Glutamatergic neuron (in vitro differentiated cells): Measurements from ENCODE around the gene OSBPL6. TPM values are rescaled to one million over a fixed set of nuclear protein-coding genes. Genes with fewer than 3 reads are reported as not detected.

Experiments used
- DNase-seq: peaks from one replicate; pipeline ENCODE4 v3.0.0; 2022
- H3K27ac Mint-ChIP-seq: one replicate; pipeline ENCODE4 v1.8.0; 2020; ENCODE audit warnings: mild to moderate bottlenecking, mixed read lengths, inconsistent platforms; ENCODE audit not compliant: unreplicated experiment
- H3K27me3 Mint-ChIP-seq: one replicate; pipeline ENCODE4 v1.8.0; 2020; ENCODE audit warnings: mild to moderate bottlenecking, moderate library complexity, mixed read lengths, inconsistent platforms; ENCODE audit not compliant: unreplicated experiment
- H3K36me3 Mint-ChIP-seq: one replicate; pipeline ENCODE4 v1.8.0; 2020; ENCODE audit warnings: mild to moderate bottlenecking, mixed read lengths, inconsistent platforms; ENCODE audit not compliant: unreplicated experiment
- H3K4me1 Mint-ChIP-seq: one replicate; pipeline ENCODE4 v1.8.0; 2020; ENCODE audit warnings: mild to moderate bottlenecking, low read depth, mixed read lengths, inconsistent platforms; ENCODE audit not compliant: unreplicated experiment
- H3K4me3 Mint-ChIP-seq: one replicate; pipeline ENCODE4 v1.8.0; 2020; ENCODE audit warnings: mild to moderate bottlenecking, mixed read lengths, inconsistent platforms; ENCODE audit not compliant: unreplicated experiment
- H3K9me3 Mint-ChIP-seq: one replicate; pipeline ENCODE4 v1.8.0; 2020; ENCODE audit warnings: mild to moderate bottlenecking, moderate library complexity, mixed read lengths, inconsistent platforms; ENCODE audit not compliant: unreplicated experiment
- total RNA-seq: library from RNA; stranded (reverse); fragmentation: NEBNext Ultra II Directional; extraction: Animal tissue kit (Norgen Biotek cat#: 25700); gene quantifications from one replicate; pipeline ENCODE4 v1.2.1, GENCODE V29; 2021; ENCODE audit not compliant: unreplicated experiment
- TF ChIP-seq, protein P1 (sequence below): fragments of 200-600 bp; sonication (generic); IDR thresholded peaks from one replicate; pipeline ENCODE4 v1.5.0; 2021; ENCODE audit not compliant: partially characterized antibody, unreplicated experiment

Gene OSBPL6
- total RNA-seq, 1 donor from 2014 or later: 14.4 TPM

DNA sequence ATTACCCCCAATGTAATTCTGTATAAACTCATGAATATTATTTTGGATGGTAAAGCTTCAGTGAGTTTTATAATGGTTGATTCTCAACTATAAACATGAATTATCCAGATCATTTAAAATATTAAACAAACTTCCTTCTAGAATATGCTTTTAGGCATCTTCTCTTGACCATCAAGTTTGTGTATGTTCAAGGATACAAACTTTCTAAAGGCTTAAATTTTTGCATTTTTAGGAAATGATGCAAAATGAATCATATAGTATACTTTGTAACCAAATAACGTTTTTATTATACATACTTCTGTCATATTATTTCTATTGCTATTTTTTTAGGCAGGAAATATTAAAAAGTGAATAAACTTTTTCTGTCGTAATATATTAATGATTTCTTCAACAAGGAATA is 62.8 kb downstream of the OSBPL6 start:
- DNase-seq: no peak
- H3K9me3 Mint-ChIP-seq: peaks cover 2% of the 10 kb centered on the region
- no peak overlapping the region for H3K27ac Mint-ChIP-seq
- TF ChIP-seq, protein P1, sequence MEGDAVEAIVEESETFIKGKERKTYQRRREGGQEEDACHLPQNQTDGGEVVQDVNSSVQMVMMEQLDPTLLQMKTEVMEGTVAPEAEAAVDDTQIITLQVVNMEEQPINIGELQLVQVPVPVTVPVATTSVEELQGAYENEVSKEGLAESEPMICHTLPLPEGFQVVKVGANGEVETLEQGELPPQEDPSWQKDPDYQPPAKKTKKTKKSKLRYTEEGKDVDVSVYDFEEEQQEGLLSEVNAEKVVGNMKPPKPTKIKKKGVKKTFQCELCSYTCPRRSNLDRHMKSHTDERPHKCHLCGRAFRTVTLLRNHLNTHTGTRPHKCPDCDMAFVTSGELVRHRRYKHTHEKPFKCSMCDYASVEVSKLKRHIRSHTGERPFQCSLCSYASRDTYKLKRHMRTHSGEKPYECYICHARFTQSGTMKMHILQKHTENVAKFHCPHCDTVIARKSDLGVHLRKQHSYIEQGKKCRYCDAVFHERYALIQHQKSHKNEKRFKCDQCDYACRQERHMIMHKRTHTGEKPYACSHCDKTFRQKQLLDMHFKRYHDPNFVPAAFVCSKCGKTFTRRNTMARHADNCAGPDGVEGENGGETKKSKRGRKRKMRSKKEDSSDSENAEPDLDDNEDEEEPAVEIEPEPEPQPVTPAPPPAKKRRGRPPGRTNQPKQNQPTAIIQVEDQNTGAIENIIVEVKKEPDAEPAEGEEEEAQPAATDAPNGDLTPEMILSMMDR: no peak
- H3K27me3 Mint-ChIP-seq: no peaks in the 10 kb centered on the region
- H3K36me3 Mint-ChIP-seq: no peaks in the 10 kb centered on the region
- H3K4me1 Mint-ChIP-seq: peaks cover 6% of the 10 kb centered on the region
- H3K4me3 Mint-ChIP-seq: no peak overlapping the region

- TF ChIP-seq, protein P1: no peak
- H3K4me3 Mint-ChIP-seq: no peak overlapping the region
- no peaks in the 10 kb centered on the region for H3K27me3 Mint-ChIP-seq
- no peak overlapping the region for H3K27ac Mint-ChIP-seq
- H3K4me1 Mint-ChIP-seq: peaks cover 8% of the 10 kb centered on the region
- H3K9me3 Mint-ChIP-seq: peaks cover 2% of the 10 kb centered on the region
- no peaks in the 10 kb centered on the region for H3K36me3 Mint-ChIP-seq
- no peak for DNase-seq
Measured at GRCh38 chr2:178258916-178259315, 64.6 kb downstream of the OSBPL6 start.

- Mint-ChIP-seq H3K4me3 (no peak overlapping the region), H3K27ac (no peak overlapping the region), H3K27me3 (no peaks in the 10 kb centered on the region), H3K36me3 (no peaks in the 10 kb centered on the region), H3K4me1 (peaks cover 13% of the 10 kb centered on the region), H3K9me3 (peaks cover 1% of the 10 kb centered on the region)
- TF ChIP-seq, protein P1: no peak
- DNase-seq: no peak
Measured at GRCh38 chr2:178263159-178263860, 69.0 kb downstream of the OSBPL6 start.

- Mint-ChIP-seq H3K27ac (no peak overlapping the region), H3K4me3 (no peak overlapping the region), H3K27me3 (no peaks in the 10 kb centered on the region), H3K36me3 (no peaks in the 10 kb centered on the region), H3K9me3 (peaks cover 1% of the 10 kb centered on the region), H3K4me1 (peaks cover 13% of the 10 kb centered on the region)
- no peak for DNase-seq
- TF ChIP-seq, protein P1: no peak
Measured at GRCh38 chr2:178264211-178264610, 69.9 kb downstream of the OSBPL6 start.

- H3K27ac Mint-ChIP-seq: no peak overlapping the region
- H3K27me3 Mint-ChIP-seq: no peaks in the 10 kb centered on the region
Measured at GRCh38 chr2:178265851-178266250, 71.5 kb downstream of the OSBPL6 start.

More at GRCh38 chr2:178265851-178266250, 71.5 kb downstream of the OSBPL6 start:
- TF ChIP-seq, protein P1: no peak
- peaks cover 13% of the 10 kb centered on the region for H3K4me1 Mint-ChIP-seq
- DNase-seq: no peak
- H3K9me3 Mint-ChIP-seq: peaks cover 1% of the 10 kb centered on the region
- no peak overlapping the region for H3K4me3 Mint-ChIP-seq
- H3K36me3 Mint-ChIP-seq: no peaks in the 10 kb centered on the region
